ENCODE data around the gene DDX6.

Gene DDX6

DNA sequence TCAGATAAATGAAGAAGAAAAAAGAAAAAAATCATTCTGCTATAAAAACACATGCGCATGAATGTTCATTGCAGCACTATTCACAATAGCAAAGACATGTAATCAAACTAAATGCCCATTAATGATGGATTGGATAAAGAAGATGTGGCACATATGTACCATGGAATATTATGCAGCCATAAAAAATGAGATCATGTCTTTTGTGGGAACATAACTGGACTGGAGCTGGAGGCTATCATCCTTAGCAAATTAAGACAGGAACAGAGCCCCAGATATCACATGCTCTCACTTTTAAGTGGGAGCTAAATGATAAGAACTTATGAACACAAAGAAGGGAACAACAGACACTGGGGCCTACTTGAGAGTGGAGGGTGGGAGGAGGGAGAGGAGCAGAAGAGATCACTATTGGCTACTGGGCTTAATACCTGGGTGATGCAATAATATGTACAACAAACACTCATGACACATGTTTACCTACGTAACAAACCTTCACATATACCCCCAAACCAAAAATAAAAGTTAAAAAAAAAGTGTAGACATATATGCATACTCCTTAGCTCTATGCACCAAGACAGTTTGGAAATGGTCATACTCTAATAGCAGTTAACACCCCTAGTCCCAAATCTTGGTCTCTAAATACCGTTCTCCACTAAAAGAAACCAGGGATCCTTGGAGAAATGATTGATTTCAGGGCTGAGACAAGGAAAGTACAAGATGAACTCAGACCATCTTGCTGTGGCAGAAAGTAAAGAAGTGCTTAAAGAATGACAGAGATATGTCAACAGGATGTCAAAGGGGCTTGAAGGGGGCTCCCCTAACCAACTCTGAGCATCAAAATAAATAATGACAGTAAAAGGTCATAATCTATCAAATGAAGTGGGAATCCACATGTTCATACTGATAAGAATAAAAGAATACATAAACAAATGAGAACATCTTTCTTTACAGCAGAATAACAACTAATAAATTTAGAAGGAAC is 17.1 kb upstream of the DDX6 start:
- in situ Hi-C loops (cut with MboI; ENCODE audit: low sequenced_read_pairs, unreplicated experiment): no loop called here
- TF ChIP-seq, protein P1, sequence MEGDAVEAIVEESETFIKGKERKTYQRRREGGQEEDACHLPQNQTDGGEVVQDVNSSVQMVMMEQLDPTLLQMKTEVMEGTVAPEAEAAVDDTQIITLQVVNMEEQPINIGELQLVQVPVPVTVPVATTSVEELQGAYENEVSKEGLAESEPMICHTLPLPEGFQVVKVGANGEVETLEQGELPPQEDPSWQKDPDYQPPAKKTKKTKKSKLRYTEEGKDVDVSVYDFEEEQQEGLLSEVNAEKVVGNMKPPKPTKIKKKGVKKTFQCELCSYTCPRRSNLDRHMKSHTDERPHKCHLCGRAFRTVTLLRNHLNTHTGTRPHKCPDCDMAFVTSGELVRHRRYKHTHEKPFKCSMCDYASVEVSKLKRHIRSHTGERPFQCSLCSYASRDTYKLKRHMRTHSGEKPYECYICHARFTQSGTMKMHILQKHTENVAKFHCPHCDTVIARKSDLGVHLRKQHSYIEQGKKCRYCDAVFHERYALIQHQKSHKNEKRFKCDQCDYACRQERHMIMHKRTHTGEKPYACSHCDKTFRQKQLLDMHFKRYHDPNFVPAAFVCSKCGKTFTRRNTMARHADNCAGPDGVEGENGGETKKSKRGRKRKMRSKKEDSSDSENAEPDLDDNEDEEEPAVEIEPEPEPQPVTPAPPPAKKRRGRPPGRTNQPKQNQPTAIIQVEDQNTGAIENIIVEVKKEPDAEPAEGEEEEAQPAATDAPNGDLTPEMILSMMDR (IDR thresholded peaks at IDR 0.05; ENCODE audit: borderline replicate concordance, control extremely low read depth, extremely low read depth, insufficient read depth, missing control alignments): no peak
- no peak for DNase-seq (ENCODE audit: low spot score)

DNA sequence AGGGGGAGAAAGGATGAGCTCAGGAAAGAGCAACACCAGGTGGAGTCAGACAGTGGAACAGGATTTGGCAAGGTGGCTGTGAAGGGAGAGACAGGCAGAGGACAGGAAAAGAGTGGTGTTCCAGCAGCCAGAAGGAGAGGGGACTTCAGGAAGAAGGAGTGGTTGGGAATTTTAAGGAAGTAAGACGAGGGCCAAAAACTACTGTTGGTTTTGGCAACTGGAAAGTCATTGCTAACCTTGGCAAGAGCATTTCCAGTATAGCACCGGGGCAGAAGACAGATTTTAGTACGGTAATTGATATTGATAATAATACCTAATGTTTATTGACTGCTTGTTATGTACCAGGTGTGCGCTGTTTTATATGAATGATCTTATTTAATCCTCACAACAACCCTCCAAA is 15.4 kb upstream of the DDX6 start:
- no peak for DNase-seq (ENCODE audit: low spot score)

DNA sequence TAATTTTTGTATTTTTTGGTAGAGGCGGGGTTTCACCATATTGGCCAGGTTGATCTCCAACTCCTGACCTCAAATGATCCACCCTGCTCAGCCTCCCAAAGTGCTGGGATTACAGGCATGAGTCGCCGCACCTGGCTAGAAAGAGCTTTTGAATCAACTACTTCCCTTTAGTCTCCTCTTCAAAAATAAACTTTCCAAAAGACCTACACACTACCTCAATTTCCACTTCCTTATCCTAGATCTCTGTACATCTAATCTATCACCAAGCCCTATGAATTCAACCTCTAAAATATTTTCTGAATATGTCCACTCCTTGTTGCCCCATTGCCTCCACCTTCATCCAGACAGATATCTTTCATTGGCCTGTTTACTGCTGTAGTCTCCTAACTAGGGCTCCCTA is 13.1 kb upstream of the DDX6 start:
- no peak for DNase-seq (ENCODE audit: low spot score)
- in situ Hi-C loops (cut with MboI; ENCODE audit: low sequenced_read_pairs, unreplicated experiment): no loop called here
- TF ChIP-seq, protein P1 (IDR thresholded peaks at IDR 0.05; ENCODE audit: borderline replicate concordance, control extremely low read depth, extremely low read depth, insufficient read depth, missing control alignments): no peak

More for the DNA sequence above, 15.4 kb upstream of the DDX6 start:
- in situ Hi-C loops (cut with MboI; ENCODE audit: low sequenced_read_pairs, unreplicated experiment): no loop called here
- TF ChIP-seq, protein P1 (IDR thresholded peaks at IDR 0.05; ENCODE audit: borderline replicate concordance, control extremely low read depth, extremely low read depth, insufficient read depth, missing control alignments): no peak

- no peak for DNase-seq (ENCODE audit: low spot score)
- TF ChIP-seq, protein P1 (IDR thresholded peaks at IDR 0.05; ENCODE audit: borderline replicate concordance, control extremely low read depth, extremely low read depth, insufficient read depth, missing control alignments): no peak
- in situ Hi-C loops (cut with MboI; ENCODE audit: low sequenced_read_pairs, unreplicated experiment): no loop called here
Observed at GRCh38 chr11:118799372-118799771, 8.4 kb upstream of the DDX6 start.

DNA sequence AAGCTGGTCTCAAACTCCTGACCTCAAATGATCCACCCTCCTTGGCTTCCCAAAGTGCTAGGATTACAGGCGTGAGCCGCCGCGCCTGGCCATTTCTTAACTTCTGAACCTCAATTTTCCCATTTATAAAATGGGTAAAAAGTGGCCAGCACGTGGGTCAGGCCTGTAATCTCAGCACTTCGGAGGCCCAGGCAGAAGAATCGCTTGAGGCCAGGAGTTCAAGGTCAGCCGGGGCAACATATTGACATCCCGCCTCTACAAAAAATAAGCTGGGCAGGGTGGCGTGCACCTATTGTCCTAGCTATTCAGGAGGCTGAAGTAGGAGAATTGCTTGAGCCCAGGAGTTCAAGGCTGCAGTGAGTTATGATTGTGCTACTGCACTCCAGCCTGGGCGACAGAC is 6.5 kb upstream of the DDX6 start:
- in situ Hi-C loops (cut with MboI; ENCODE audit: low sequenced_read_pairs, unreplicated experiment): no loop called here
- TF ChIP-seq, protein P1 (IDR thresholded peaks at IDR 0.05; ENCODE audit: borderline replicate concordance, control extremely low read depth, extremely low read depth, insufficient read depth, missing control alignments): no peak
- no peak for DNase-seq (ENCODE audit: low spot score)

- DNase-seq (ENCODE audit: low spot score): peak; percentile 86
- in situ Hi-C loops (cut with MboI; ENCODE audit: low sequenced_read_pairs, unreplicated experiment): no loop called here
- TF ChIP-seq, protein P1 (IDR thresholded peaks at IDR 0.05; ENCODE audit: borderline replicate concordance, control extremely low read depth, extremely low read depth, insufficient read depth, missing control alignments): no peak
Observed at GRCh38 chr11:118792570-118793124, 1.7 kb upstream of the DDX6 start.

Measured in GM13976 (cell line).